GM18870 (cell line): ENCODE measurements around the gene DOCK9.
"Not testable (repeated sequence)": the region's sequence is repeated elsewhere in the genome, so short reads cannot be mapped to it uniquely, and the experiment has no call there.

Experiments used
- ATAC-seq: cut with Tn5 transposase; IDR thresholded peaks from one replicate; pipeline ENCODE4 v1.9.1; 2021; ENCODE audit warnings: moderate library complexity; ENCODE audit not compliant: unreplicated experiment

The DOCK9 gene

DNA sequence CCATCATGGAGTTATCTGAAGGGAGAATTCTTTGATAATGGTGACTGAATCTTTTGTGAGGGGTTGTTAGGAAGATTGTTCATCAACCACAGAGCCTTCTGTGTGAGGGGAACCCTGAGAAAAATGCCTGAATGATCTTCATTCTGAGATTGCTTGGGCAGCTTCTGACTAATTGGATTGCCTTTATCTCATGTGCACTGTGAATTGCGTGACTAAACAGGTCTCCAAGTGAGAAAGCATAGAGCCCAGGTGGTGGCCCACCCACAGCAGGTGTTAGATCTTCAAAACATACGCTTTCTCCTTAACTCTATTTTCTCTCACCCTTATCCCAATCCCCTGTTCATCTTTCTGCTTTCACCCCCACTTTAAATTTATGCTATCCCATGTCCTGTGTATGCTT, 58.3 kb downstream of the DOCK9 start:
- no peak for ATAC-seq

DNA sequence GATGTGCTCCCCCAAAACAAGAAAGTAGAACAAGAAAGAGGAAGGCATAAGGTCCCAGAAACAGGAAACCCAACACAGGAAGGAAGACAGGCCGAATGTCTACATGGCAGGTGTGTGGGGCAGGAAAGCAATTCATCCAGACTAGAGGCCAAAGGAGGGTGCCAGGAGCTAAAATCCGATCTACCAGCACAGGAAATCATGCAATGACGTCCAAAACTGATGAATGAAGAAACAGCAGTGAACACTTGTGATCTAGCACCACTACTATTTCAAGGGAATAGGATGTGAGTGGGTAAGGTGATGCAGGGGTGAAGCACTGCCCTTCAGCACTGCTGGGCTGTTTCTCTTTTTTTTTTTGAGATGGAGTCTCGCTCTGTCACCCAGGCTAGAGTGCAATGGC, 59.1 kb downstream of the DOCK9 start:
- no peak for ATAC-seq

DNA sequence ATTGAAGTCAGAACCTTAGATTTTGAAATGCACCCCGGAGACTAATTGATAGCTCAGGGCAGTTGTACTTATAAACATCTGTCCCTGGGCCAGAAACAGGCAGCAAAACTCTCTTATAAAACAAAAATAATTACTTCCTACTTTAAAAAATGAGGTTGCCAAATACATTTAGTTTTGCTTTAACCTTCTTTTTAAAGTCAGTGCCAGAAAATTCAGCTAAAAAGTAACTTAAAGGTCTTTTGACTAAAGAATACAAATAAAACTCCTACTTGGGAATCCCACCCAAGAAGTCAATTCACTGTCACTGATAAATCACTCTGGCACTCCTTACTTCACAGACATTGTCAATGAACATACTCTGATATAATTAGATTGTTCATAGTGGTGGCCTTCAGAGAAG, 60.7 kb downstream of the DOCK9 start:
- no peak for ATAC-seq

DNA sequence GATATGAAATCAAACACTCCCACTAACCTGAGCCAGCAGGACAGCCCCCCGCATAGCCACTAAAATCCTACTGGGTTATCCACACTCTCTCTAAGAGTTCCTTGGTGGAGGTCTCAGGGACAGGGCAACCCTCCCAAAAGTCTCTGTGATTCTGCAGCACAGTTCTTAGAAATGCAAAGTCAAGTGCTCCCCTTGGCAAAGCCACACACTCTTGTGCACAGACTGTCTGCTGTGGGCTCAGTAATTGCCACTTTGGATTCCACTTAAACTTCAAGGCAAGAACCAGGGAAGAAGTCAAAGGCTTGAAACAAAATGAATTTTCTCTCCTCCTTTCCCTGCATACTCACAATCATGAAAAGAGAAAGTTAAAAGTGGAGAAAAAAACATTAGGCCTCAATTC, 61.5 kb downstream of the DOCK9 start:
- ATAC-seq = no peak

DNA sequence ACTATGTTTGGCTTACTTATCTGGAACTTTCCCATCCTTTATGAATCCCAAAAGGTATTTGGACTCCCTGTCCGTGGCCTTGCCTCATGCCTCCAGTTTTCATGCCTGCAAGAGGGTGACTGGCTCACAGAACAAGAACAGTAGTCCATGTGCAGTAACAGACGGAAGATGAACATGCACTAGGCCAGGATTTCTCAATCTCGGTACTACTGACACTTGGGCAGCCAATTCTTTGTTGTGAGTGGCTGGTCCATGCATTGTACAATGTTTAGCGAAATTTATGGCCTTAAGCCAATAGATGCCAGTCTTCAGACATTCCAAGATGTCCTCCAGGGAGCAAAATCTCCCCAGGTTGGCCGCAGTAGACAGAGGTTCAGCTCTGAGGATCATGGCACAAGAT, 61.9 kb downstream of the DOCK9 start:
- ATAC-seq = no peak

DNA sequence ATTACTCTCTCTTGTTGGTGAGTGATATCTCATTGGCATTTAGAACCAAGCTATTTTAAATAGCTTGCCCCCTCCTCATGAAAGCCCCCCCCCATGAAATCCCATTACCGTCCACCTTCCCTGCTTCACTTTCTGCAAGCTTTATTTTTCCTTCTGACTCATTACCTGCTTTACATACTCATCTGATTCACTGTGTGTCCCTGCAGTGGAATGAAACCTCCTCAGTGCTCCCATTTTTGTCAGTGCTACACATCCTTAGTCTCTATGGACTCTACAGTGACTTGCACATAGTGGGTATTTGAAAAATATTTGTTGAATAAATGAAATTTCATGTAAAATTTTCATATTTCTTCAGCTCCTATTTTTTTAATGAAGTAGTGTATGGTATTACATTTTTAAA, 62.3 kb downstream of the DOCK9 start:
- no peak for ATAC-seq

DNA sequence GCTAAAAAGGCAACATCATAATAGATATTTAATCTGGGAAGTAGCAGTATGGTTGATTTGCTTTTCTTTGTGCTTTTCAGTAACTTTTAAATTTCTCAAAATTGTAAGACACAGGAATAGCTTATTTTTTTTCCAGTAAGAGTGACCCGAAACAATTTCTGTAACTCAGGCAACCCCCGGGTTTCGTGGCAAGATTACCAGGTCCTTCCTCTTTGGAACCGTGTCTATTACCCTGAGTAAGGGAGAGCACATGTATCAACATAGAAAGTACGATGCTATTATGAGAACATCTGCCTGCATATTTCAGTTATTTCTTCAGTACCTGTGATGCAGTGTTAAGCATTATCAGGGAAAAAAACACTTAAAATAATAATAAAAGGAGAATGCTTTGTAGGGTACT, 64.1 kb downstream of the DOCK9 start:
- ATAC-seq = no peak

DNA sequence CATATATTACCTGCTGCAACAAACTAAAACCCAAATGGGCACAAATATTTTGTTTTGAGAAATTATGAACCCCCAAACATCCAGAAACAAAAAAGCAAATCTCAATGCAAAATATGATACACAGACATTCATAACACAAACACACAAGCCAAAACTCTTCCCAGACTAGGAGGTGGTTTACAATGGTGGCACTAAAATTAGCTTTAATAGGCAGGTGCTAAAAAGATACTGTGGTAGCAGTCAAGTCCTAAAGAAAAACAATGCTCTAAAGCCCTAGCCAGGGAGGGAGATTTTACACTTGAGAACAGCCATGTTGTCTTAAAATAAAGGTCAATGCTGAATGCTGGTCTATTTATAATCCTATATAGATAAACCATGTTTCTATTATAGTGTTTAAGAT, 65.0 kb downstream of the DOCK9 start:
- no peak for ATAC-seq

DNA sequence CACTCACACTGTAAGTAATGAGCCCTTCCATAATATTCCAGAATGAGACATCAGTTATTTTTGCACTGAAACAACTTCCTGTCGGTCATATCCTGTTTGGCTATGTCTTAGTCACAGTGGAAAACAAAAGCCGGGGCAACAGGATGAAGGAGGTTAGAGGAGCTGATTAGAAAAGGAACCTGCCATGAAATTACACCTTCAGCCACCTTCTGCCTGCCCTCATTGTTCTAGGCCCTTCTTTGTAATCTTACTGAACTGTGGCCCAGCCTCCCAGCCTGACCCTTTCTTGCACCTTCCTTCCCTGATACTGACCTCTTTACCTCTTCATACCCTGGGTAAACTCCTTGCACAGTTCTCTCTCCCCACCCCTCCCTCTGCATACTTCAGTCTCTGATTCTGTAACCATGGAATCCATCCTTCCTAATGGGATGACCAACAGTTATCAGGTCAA, 67.3 kb downstream of the DOCK9 start:
- no peak for ATAC-seq

DNA sequence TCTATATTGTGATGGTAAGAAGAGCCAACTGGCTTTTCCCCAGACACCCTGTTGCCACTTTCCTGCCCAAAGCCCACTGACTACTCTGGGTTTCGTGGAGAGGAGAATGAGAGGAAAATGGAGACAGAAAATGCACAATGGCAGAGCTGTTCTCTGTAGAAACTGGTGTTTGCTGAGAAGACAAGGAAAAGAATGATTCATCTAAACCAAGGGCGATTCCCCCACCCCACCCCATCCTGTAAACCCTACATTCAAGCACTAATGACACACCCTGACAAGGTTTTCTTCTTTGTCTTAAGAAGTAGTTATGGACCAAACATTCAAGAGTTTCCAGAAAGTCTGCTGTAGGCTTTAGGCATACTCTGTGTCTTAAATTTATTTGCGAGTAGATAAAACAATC, 68.8 kb downstream of the DOCK9 start:
- no peak for ATAC-seq

DNA sequence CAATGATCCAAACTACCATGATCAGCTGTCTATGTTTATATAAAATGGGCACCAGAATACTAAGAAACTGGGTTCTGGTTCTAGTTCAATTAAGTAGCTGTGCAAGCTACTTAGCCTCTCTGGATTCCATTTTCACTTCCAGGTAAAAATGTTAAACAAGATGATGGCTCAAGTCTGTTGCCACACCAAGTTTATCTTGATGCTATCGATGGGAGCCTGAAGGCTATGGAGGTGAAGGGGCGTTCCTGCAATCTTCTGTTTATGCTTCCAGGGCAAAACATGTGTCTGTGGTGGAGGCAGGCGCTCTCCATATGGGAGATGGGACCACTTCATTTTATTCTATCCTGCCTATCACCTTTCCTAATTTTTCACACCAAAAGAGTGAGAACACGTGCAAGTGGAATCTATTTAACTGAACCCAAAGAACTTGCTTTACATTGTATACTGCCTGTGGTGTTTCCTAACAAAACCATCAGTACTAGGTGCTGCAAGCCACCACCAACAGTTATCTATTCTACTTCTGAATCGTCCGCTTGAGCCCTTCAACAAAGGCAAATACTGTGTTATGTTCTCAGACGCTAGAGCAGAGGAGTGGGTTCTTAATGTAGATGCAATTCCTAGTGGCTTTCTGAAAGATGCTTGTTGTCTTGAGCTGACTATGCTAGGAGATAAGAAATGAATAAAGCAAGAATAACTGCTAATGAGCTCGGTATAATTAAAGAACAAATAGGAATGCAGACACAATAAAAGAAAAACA, 70.9 kb downstream of the DOCK9 start:
- ATAC-seq = no peak

DNA sequence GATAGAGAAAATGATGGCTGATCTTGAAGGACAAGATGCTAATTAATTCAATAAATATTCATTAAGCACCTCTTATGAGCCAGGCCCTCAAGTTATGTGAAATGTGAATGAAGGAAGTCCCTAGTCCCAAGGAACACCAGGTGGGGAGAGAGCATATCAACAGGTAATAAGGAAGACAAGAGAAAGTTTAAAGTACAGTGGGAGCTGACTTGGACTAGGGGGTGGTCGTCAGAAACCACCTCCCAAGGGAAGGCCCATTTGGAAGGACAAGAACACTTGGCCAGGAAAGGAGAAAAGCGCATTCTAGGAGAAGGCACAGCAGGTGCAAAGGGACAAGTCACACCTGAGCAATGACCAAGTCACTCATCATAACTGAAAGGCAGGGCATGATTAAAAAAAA, 72.7 kb downstream of the DOCK9 start:
- ATAC-seq = no peak

DNA sequence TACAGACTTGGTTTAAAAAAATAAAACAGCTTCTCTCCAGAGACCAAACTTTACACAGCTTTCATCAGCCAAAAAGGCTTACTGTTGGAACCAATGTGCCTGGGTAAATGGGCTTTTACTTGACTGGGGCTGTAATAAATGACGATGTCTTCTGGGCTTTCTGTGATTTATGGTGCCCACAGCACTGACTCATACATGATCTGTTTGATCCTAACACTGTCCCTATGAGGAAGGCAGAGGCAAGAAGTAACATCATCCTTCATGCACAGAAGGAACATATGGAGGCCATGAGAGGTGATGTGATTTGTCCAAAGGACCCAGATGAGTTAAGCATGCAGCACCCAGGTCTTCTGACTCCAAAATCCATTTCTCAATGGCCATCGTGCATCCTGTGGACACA, 77.4 kb downstream of the DOCK9 start:
- no peak for ATAC-seq

DNA sequence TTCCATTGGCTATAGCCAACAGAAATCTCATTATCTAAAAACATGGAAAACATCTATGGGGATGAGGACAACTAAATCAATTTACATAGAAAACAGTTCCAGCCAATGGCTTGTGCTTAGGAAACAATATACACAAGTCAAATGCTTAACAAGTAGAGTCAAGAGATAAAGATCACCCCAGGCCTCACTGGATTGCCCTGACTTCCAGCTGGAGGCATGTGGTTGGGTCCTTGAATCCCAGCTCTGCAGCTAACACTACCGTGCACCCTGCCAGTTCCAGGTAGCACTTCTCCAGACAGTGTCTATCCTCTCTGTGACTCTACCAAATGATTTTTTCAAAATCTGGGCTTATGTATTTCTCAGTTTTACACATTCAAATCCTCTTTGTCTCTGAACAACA, 80.2 kb downstream of the DOCK9 start:
- no peak for ATAC-seq

DNA sequence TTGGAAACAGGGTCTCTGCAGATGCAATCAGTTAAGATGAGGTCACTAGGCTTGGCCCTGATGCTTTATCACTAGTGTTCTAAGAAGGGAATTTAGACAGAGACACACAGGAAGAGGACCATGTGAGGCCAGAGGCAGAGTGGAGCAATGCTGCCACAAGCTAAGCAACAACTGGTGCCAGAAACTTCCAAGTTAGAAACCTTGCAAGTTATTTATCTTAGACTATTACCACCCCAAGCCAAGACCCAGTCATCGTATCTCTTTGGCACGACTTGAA, 81.1 kb downstream of the DOCK9 start:
- no peak for ATAC-seq

DNA sequence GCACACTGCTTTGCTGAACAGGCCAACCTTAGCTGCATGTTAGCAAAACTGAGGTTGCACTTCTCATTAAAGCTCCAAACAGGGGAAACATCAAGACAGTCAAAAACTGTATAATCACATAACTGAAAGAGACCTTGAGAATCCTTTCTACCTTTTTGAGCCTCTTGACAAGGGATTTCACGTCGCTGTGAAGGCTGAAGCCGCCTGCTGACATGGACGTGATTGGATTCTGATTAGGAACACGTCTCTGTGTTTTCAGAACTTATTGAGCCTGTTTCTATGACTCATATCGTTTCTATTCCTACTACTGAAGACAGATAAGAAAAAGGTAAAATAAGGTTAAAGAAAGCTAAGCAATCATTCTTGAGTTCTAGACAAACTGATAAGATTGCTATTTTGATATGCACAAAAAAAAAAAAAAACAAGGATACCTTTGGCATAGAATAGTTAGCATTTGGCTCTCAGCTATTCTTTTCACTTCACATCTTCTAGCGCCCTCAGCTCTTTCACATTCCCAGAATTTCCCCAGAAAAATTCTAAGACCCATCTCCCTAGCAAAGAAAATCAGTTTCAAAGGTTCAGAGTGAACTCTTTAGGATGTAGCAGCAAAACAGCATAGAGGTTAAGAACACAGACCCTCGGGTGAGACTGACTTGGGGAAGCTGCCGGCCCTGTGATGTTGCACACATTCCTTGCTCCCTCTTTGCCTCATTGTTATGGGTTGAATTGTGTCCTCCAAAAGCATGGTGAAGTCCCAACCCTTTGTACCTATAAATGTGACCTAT, 81.6 kb downstream of the DOCK9 start:
- no peak for ATAC-seq

DNA sequence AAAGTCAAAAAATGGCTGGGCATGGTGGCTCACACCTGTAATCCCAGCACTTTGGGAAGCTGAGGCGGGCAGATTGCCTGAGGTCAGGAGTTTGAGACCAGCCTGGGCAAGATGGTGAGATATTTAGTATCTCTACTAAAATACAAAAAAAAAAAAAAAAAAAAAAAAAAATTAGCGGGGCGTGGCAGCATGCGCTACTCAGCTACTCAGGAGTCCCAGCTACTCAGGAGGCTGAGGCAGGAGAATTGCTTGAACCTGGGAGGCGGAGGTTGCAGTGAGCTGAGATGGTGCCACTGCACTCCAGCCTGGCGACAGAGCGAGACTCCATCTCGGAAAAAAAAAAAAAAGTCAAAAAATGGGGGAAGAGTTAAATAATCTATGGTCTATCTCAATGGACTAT, 83.0 kb downstream of the DOCK9 start:
- ATAC-seq = not testable (repeated sequence)

DNA sequence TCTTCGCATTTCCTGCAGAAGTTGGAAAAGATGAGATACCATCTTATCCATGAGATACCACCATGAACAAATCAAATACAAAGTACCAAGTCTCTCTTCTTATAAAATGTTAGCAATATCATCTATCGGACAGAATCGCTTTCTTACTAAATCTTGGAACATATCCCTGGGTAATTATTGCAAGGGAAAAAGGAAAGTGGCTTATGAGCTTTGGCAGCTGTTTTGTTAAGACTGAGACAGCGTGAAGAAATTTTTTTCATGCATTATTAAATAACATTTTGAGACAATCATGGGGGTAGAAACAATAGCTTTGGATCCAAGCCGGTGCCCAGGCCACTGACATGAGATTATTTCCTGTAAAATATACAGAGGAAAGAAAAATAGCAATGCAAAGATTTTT, 84.5 kb downstream of the DOCK9 start:
- ATAC-seq = no peak

DNA sequence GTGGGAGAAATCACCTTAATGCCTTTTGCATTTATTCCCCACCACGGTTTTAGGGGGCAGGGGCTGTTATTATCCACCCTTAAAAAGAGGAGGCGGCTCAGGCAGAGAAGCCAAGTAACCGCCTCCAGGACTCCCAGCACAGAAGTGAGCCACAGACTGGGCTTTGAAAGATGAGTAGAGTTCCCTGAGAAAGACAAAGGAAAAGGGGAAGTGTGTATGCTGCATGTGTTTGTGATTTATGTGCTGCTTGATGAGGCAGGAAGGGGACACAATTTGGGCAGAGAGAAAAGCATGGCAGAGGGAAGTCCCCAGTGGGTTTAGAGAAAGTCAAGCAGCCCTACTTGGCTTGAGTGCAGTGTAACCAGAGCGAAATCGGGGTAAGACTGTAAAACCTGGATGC, 85.0 kb downstream of the DOCK9 start:
- no peak for ATAC-seq

DNA sequence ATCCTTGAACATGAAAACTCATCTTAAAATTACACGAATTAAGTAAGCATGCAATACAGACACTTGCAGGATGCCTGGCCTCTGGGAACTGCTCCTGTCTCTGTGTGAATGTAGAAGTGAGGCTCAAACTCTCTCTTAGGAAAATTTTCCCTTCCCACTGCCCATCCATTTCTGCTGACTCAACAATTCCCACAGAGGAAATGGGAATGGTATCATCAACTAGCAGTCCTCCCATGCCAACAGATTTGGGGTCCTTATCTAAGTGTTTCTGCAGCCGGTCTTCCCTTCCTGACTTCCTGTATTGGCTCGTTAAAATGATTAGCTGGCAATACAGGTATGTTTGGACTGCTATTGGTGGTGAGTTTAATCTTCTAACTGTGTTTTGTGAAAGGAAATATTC, 85.8 kb downstream of the DOCK9 start:
- ATAC-seq = no peak

DNA sequence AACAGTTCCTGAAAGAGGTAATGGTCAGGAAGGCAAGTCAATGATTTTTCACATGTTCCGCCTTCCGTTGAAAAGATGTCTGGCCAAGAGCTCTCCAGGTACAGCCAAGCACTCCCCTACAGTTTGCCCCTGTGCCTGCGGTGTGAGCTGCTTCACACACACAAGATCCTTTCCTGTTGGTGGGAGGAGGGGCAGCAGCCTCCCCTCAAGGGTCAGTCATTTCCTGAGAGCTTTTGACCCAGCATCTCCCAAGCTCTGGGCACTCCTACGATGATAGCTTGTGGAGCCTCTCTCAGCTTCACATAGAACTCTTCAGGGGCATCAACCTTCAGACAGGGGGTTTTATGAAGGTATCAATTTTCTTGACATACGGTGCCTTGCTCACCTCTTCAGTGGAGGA, 86.9 kb downstream of the DOCK9 start:
- no peak for ATAC-seq

DNA sequence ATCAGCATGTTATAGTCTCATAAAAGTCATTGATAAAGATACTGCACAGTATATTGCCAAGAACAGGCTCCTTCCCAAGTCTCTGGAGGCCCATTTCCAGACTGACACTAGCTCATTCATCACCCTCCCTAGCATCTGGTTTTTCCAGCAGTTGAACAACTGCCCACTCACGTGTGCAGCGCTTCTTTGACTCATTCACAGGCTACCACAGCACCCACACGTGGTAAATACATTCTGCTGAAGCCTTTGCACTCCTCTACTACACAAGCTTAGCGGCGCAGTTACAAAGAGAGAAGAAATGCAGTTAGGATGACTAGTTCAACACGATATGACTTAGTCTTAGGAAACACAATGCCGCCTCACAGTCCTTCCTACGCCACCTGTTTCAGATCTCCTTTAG, 87.7 kb downstream of the DOCK9 start:
- no peak for ATAC-seq
